Mesodermal cell (in vitro differentiated cells): ENCODE data around the gene ST8SIA2.
A peak's percentile ranks its signal among the peaks of the same experiment; 100 is the strongest.

Experiments used
- H3K27ac ChIP-seq: 2 replicates; pipeline ENCODE4 v1.7.0; 2013; ENCODE audit warnings: mild to moderate bottlenecking, low read depth, low read length, moderate library complexity; ENCODE audit not compliant: severe bottlenecking
- H3K36me3 ChIP-seq: 2 replicates; pipeline ENCODE4 v1.7.1; 2013; ENCODE audit warnings: mild to moderate bottlenecking, low read length, moderate library complexity; ENCODE audit not compliant: control insufficient read depth, insufficient read depth
- H3K4me1 ChIP-seq: one replicate; pipeline ENCODE4 v1.7.1; 2013; ENCODE audit warnings: mild to moderate bottlenecking, low read length; ENCODE audit not compliant: insufficient read depth, control insufficient read depth, poor library complexity, severe bottlenecking
- H3K4me3 ChIP-seq: 2 replicates; pipeline ENCODE4 v1.7.0; 2013; ENCODE audit warnings: low read length, control low read depth, mild to moderate bottlenecking; ENCODE audit not compliant: insufficient read depth, poor library complexity, severe bottlenecking; ENCODE audit errors: extremely low read depth
- H3K9me3 ChIP-seq: 2 replicates; pipeline ENCODE4 v1.7.1; 2013; ENCODE audit warnings: mild to moderate bottlenecking, low read length, moderate library complexity; ENCODE audit not compliant: control insufficient read depth
- WGBS, 2 experiments: methylation state at CpG; one replicate each; pipeline ENCODE4 v1.1.5; 2013; ENCODE audit warnings: missing lambda C conversion rate in 2 of 2; ENCODE audit not compliant: insufficient coverage in 2 of 2; 5-methylcytosine and 5-hydroxymethylcytosine counted together

The ST8SIA2 gene

GRCh38 chr15:92443381-92443780, 49.7 kb downstream of the ST8SIA2 start:
- H3K4me1 ChIP-seq, result no peaks in the 10 kb centered on the region
- H3K4me3 ChIP-seq, result no peak overlapping the region
- H3K27ac ChIP-seq, result no peak overlapping the region
- WGBS, 2 experiments, result 81 to 88% methylated on average over 2 to 3 of the region's 3 CpGs
- H3K36me3 ChIP-seq, result peaks cover 60% of the 10 kb centered on the region
- H3K9me3 ChIP-seq, result no peaks in the 10 kb centered on the region

DNA sequence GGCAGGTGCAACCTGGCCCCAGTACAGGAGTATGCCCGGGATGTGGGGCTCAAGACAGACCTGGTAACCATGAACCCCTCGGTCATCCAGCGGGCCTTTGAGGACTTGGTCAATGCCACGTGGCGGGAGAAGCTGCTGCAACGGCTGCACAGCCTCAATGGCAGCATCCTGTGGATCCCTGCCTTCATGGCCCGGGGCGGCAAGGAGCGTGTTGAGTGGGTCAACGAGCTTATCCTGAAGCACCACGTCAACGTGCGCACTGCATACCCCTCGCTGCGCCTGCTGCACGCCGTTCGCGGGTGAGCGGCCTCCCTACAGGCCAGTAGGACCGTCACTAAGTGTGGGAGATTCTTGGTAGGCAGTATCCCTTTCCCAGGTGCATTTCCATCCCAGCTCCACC, 51.0 kb downstream of the ST8SIA2 start:
- no peaks in the 10 kb centered on the region for H3K4me1 ChIP-seq
- 91 to 96% methylated on average over 19 to 21 of the region's 21 CpGs for WGBS, 2 experiments
- H3K9me3 ChIP-seq, result no peaks in the 10 kb centered on the region
- H3K36me3 ChIP-seq, result peaks cover 47% of the 10 kb centered on the region
- no peak overlapping the region for H3K4me3 ChIP-seq
- no peak overlapping the region for H3K27ac ChIP-seq

GRCh38 chr15:92448370-92448769, 54.7 kb downstream of the ST8SIA2 start:
- peaks cover 7% of the 10 kb centered on the region for H3K4me1 ChIP-seq
- H3K36me3 ChIP-seq, result peaks cover 49% of the 10 kb centered on the region
- H3K9me3 ChIP-seq, result no peaks in the 10 kb centered on the region
- H3K4me3 ChIP-seq, result no peak overlapping the region
- no peak overlapping the region for H3K27ac ChIP-seq
- WGBS, 2 experiments, result 95 to 97% methylated on average over 6 of the region's 6 CpGs

DNA sequence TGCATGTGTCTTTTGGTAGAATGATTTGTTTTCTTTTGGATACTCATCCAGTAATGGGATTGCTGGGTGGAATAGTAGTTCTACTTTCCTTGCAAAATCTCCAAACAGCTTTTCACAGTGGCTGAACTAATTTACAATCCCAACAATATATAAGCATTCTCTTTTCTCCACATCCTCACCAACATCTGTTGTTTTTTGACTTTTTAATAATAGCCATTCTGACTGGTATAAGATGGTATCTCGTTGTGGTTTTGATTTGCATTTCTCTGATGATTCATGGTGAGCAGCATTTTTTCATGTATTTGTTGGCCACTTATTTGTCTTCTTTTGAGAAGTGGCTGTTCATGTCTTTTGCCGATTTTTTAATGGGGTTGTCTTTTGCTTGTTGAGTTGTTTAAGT, 55.8 kb downstream of the ST8SIA2 start:
- 100% methylated on average over 1 of the region's 2 CpGs; no CpG with 5 or more reads in 1 of the 2 experiments for WGBS, 2 experiments
- H3K36me3 ChIP-seq, result peaks cover 48% of the 10 kb centered on the region
- no peaks in the 10 kb centered on the region for H3K9me3 ChIP-seq
- no peak overlapping the region for H3K4me3 ChIP-seq
- peaks cover 7% of the 10 kb centered on the region for H3K4me1 ChIP-seq
- no peak overlapping the region for H3K27ac ChIP-seq

GRCh38 chr15:92451225-92451825, 57.6 kb downstream of the ST8SIA2 start:
- Histone ChIP-seq H3K4me1 (peaks cover 7% of the 10 kb centered on the region), H3K4me3 (no peak overlapping the region), H3K9me3 (no peaks in the 10 kb centered on the region), H3K36me3 (peaks cover 32% of the 10 kb centered on the region), H3K27ac (peak overlapping the region; percentile 31)
- 93 to 95% methylated on average over 9 to 10 of the region's 10 CpGs for WGBS, 2 experiments

DNA sequence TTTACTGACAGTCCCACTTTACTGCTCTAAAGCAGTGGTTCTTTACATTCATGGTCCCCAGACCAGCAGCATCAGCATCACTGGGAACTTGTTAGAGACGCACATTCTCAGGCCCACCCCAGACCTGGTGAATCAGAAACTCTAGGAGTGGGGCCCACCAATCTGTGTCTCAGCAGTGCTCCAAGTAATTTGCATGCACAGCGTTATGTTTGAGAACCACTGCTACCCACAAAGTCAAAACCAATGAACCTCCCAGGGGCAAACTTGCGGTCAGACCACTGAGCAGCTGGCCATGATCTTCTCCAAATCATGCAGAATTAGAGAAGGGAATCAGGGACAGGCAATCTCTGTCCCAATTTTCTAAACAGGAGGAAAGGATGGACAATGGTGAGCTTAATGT, 58.5 kb downstream of the ST8SIA2 start:
- Histone ChIP-seq H3K4me1 (peaks cover 7% of the 10 kb centered on the region), H3K4me3 (no peak overlapping the region), H3K27ac (no peak overlapping the region), H3K9me3 (no peaks in the 10 kb centered on the region), H3K36me3 (peaks cover 33% of the 10 kb centered on the region)
- WGBS, 2 experiments, result 69 to 75% methylated on average over 2 to 3 of the region's 3 CpGs

DNA sequence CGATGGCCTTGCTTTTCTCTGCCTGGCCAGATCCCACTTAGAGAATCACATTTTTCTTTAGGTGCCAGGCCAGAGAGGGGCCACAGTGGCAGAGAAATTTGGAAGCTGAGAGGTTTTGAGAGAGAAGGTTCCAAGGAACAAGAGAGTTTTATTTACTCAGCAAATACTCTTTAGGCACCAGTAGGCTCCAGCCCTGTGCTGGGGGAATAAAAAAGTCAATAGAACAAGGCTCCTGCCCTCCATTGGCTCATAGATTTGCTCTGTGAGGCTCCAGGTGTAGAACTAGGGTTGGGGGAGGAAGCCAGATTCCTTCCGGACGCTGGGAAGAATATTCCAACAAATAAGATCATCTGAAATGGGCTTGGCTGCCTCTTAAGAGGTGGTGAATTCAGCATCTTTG, 59.9 kb downstream of the ST8SIA2 start:
- no peak overlapping the region for H3K27ac ChIP-seq

DNA sequence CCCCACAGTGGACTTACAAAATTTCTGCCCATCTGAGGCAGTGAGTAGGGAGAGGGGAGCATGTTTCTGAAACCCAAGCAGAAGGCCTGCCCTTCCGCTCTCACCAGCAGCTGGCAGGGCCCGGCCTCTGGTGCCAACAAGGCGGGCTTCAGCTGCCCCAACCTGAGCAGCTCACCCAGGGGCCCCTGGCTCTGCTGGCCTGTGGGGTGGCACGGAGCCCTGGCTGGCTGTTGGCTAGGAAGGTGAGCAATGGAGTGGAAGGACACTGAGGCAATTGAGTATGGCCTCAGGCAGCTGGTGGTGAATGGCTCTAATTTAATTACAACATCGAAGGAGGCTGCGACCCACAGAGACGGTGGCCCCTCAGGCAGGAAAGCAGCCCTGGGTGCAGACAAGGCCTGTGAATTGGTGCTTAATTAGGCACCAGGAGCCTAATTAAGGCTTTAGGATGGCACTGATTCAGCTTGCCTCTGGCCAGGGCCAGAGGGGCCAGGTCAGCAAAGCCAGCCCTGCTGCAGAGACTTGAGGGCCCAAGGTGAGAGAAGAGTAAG, 60.9 kb downstream of the ST8SIA2 start:
- Histone ChIP-seq H3K36me3 (peaks cover 36% of the 10 kb centered on the region), H3K4me1 (peaks cover 7% of the 10 kb centered on the region), H3K4me3 (no peak overlapping the region), H3K27ac (no peak overlapping the region), H3K9me3 (no peaks in the 10 kb centered on the region)
- WGBS, 2 experiments, result 93 to 95% methylated on average over 4 to 5 of the region's 7 CpGs

More for the DNA sequence above, 59.9 kb downstream of the ST8SIA2 start:
- WGBS, 2 experiments, result 100% methylated on average over 1 of the region's 3 CpGs
- peaks cover 31% of the 10 kb centered on the region for H3K36me3 ChIP-seq
- H3K4me1 ChIP-seq, result peaks cover 7% of the 10 kb centered on the region
- no peaks in the 10 kb centered on the region for H3K9me3 ChIP-seq
- H3K4me3 ChIP-seq, result no peak overlapping the region

DNA sequence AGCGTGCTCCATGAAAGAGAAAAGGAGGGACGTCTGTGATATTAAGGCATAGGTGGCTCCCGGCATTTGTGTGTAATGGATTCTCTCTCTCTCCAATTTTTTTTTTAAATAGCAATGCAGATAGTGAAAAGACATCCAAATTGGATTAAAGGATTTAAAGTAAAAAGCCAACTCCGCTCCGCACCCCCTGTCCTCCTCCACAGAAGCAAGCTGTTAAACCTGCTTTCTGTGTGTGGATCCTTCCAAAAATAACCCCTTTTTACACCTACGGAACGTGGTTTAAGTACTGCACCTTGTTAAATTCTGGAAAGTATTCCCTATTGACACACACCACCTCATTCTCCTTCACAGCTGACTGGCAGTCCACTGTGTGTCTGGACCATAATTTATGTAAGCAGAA, 61.6 kb downstream of the ST8SIA2 start:
- no peak overlapping the region for H3K4me3 ChIP-seq
- no peaks in the 10 kb centered on the region for H3K9me3 ChIP-seq
- no peak overlapping the region for H3K27ac ChIP-seq
- peaks cover 35% of the 10 kb centered on the region for H3K36me3 ChIP-seq
- 93 to 95% methylated on average over 3 to 4 of the region's 7 CpGs for WGBS, 2 experiments
- H3K4me1 ChIP-seq, result peaks cover 7% of the 10 kb centered on the region

DNA sequence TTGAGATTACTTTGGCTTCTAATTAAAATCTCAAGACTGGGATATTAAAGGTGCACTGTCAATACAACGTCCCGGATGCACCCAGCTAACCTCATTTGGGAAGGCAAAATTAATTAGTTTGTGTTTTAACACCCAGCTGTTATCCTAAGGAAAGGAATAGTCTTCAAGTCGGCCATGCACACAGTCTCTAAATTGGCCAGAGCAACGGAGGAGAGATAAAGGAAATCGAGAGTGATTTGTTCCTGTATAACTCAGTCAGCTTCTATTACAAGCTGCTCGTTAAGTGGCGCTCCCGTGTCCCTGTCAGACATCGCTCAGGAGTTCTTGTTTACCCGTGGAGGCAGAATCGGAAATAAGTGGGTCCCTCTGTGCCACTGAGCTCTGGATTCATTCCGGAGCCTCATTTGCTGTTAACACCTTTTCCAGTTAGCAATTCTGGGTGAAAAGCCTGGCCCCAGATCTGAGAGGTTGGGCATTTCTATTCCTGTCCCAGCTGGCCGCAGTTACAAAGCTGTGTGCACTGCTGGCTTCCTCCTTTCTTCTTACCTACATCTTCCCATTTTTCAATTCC, 63.9 kb downstream of the ST8SIA2 start:
- Histone ChIP-seq H3K9me3 (no peaks in the 10 kb centered on the region), H3K36me3 (peaks cover 17% of the 10 kb centered on the region), H3K27ac (no peak overlapping the region), H3K4me1 (no peaks in the 10 kb centered on the region), H3K4me3 (no peak overlapping the region)
- WGBS, 2 experiments, result 89 to 95% methylated on average over 12 of the region's 13 CpGs

DNA sequence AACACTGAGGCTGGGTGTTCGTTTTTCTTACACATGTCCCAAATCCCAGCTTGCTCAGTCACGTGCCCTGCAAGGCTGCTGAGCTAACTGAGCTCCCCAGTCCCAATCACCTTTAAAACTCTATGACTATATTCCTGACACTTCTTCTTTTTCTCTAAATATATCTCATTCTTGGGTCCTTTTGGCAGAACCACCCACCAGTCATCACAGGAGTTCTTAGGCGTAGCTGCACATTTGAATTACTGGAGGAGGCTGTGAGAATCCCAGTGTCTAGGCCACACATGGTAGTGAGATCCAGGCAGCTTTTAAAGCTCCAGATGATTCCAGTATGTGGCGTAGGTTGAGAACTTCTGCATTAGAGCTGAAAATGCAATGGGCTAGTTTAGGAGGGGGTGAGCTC, 66.3 kb downstream of the ST8SIA2 start:
- Histone ChIP-seq H3K27ac (no peak overlapping the region), H3K36me3 (peaks cover 23% of the 10 kb centered on the region), H3K4me3 (no peak overlapping the region), H3K4me1 (peaks cover 15% of the 10 kb centered on the region), H3K9me3 (no peaks in the 10 kb centered on the region)
- WGBS, 2 experiments, result 83 to 97% methylated on average over 3 to 4 of the region's 4 CpGs
